HCT116 (cell line): ENCODE measurements around the gene CSAD. TPM values are rescaled to one million over a fixed set of nuclear protein-coding genes. Genes with fewer than 3 reads are reported as not detected.

Experiments
- ATAC-seq: fragments of 200-7000 bp; cut with Tn5 transposase; 2 replicates; pipeline ENCODE4 v1.9.1; 2020; ENCODE audit warnings: mild to moderate bottlenecking, moderate library complexity
- BruUV-seq: library from RNA; stranded (reverse); fragments of 400-500 nt; replicated peaks from 2 replicates; lab custom pipeline; 2021; lab: Mats Ljungman, UMichigan
- CTCF ChIA-PET: fragments of 300-600 bp; sonication (Branson Sonifier 250); formaldehyde crosslinking; loops from one replicate; lab custom pipeline; 2021; ENCODE audit warnings: antibody characterized with exemption; lab: Charles Lee
- POLR2A ChIA-PET: fragments of 300-600, 350-600 bp; sonication (Branson Sonifier 250); formaldehyde crosslinking; loops from one replicate; lab custom pipeline; 2021; ENCODE audit warnings: antibody characterized with exemption; lab: Charles Lee
- RAD21 ChIA-PET, 2 experiments: fragments of 300-600 bp; sonication (Branson Sonifier 250); formaldehyde crosslinking; loops; one replicate each; lab custom pipeline; 2023; ENCODE audit warnings: low total read pairs in 2 of 2; ENCODE audit not compliant: uncharacterized antibody in 2 of 2, unreplicated experiment in 2 of 2, low non-redundant PET in 1 of 2; lab: Charles Lee
- DNase-seq: peaks from one replicate; pipeline ENCODE4 v3.0.0-alpha.2; 2010; ENCODE audit warnings: low read depth, low spot score
- H2AFZ ChIP-seq: fragments of 200-600 bp; shearing (Covaris generic), sonication (generic); 2 replicates; pipeline ENCODE4 v1.6.1; 2017; ENCODE audit warnings: low read depth, mixed run types, mixed read lengths, antibody characterized with exemption, low read length; ENCODE audit not compliant: poor library complexity, severe bottlenecking
- H3K27ac ChIP-seq: 2 replicates; pipeline ENCODE4 v1.5.1; 2012; ENCODE audit warnings: low read depth, low read length
- H3K27me3 ChIP-seq: fragments of 200-600 bp; sonication (generic); 2 replicates; pipeline ENCODE4 v1.6.1; 2016; ENCODE audit warnings: mixed run types, low read length, mixed read lengths; ENCODE audit not compliant: insufficient read depth
- H3K36me3 ChIP-seq, 2 experiments: fragments of 200-500 bp in 1 of 2; fragments of 200-600 bp in 1 of 2; sonication (Bioruptor generic) in 1 of 2; sonication (generic) in 1 of 2; 2 replicates each; pipeline versions ENCODE4 v1.5.1 to v1.6.1; 2014 to 2016; ENCODE audit warnings: low read length in 2 of 2, inconsistent platforms in 1 of 2, mixed read lengths in 1 of 2, mixed run types in 1 of 2; ENCODE audit not compliant: insufficient read depth in 2 of 2, control insufficient read depth in 1 of 2
- H3K4me1 ChIP-seq, 2 experiments: fragments of 200-600 bp in 1 of 2; sonication (generic) in 1 of 2; 2 replicates each; pipeline versions ENCODE4 v1.5.1 to v1.6.1; 2012 to 2017; ENCODE audit warnings: low read length in 2 of 2, inconsistent platforms in 1 of 2, mild to moderate bottlenecking in 1 of 2, mixed read lengths in 1 of 2, mixed run types in 1 of 2, moderate library complexity in 1 of 2; ENCODE audit not compliant: insufficient read depth in 2 of 2, control insufficient read depth in 1 of 2
- H3K4me2 ChIP-seq: fragments of 200-600 bp; sonication (generic); 2 replicates; pipeline ENCODE4 v1.6.1; 2017; ENCODE audit warnings: mixed run types, low read length, mixed read lengths
- H3K4me3 ChIP-seq, 2 experiments: fragments of 200-600 bp in 1 of 2; sonication (generic) in 1 of 2; replicated peaks in 1 of 2; 2 replicates each; pipeline ENCODE4 v1.5.1; 2011 to 2016; ENCODE audit warnings: low read length in 2 of 2, control low read depth in 1 of 2, low read depth in 1 of 2, mild to moderate bottlenecking in 1 of 2, mixed read lengths in 1 of 2, mixed run types in 1 of 2
- H3K79me2 ChIP-seq: fragments of 200-600 bp; sonication (generic); 2 replicates; pipeline ENCODE4 v1.6.1; 2017; ENCODE audit warnings: mild to moderate bottlenecking, mixed run types, low read length, moderate library complexity, mixed read lengths; ENCODE audit not compliant: insufficient read depth
- H3K9ac ChIP-seq: fragments of 200-600 bp; sonication (generic); 2 replicates; pipeline ENCODE4 v1.6.1; 2016; ENCODE audit warnings: low read length, mixed read lengths
- H3K9me2 ChIP-seq: fragments of 200-600 bp; sonication (generic), shearing (Covaris generic); 2 replicates; pipeline ENCODE4 v1.6.1; 2017; ENCODE audit warnings: mixed run types, mild to moderate bottlenecking, moderate library complexity; ENCODE audit not compliant: insufficient read depth
- H3K9me3 ChIP-seq, 2 experiments: fragments of 200-500 bp in 1 of 2; fragments of 200-600 bp in 1 of 2; sonication (Bioruptor generic) in 1 of 2; sonication (generic) in 1 of 2; 2 replicates each; pipeline ENCODE4 v1.6.1; 2014 to 2017; ENCODE audit warnings: low read length in 2 of 2, mixed read lengths in 2 of 2, inconsistent platforms in 1 of 2, low read depth in 1 of 2, mild to moderate bottlenecking in 1 of 2, mixed run types in 1 of 2, moderate library complexity in 1 of 2; ENCODE audit not compliant: control insufficient read depth in 1 of 2, insufficient read depth in 1 of 2
- H4K20me1 ChIP-seq: fragments of 200-600 bp; sonication (generic), shearing (Covaris generic); 2 replicates; pipeline ENCODE4 v1.6.1; 2017; ENCODE audit warnings: mixed run types, mild to moderate bottlenecking, moderate library complexity; ENCODE audit not compliant: insufficient read depth
- EGR1 ChIP-seq: IDR thresholded peaks from 2 replicates; pipeline ENCODE4 v1.6.1; 2012; ENCODE audit warnings: low read depth
- REST ChIP-seq: IDR thresholded peaks from 2 replicates; pipeline ENCODE4 v1.6.1; 2012; ENCODE audit warnings: low read depth
- SRF ChIP-seq: IDR thresholded peaks from 2 replicates; pipeline ENCODE4 v1.6.1; 2012; ENCODE audit warnings: low read depth
- TCF7L2 ChIP-seq: IDR thresholded peaks from 2 replicates; pipeline ENCODE4 v1.7.0; 2011; ENCODE audit warnings: borderline replicate concordance, inconsistent platforms; ENCODE audit not compliant: insufficient read depth, insufficient read length; ENCODE audit errors: extremely low read depth
- YY1 ChIP-seq: IDR thresholded peaks from 2 replicates; pipeline ENCODE4 v1.6.1; 2011; ENCODE audit warnings: low read length, low read depth, moderate library complexity, mild to moderate bottlenecking; ENCODE audit not compliant: insufficient replicate concordance; ENCODE audit errors: extremely low read depth
- ZBTB33 ChIP-seq: IDR thresholded peaks from 2 replicates; pipeline ENCODE4 v1.6.1; 2011; ENCODE audit warnings: mild to moderate bottlenecking, low read length, moderate library complexity; ENCODE audit not compliant: insufficient replicate concordance; ENCODE audit errors: extremely low read depth
- ZFX ChIP-seq: fragments of 450-650 bp; IDR thresholded peaks from 2 replicates; pipeline ENCODE4 v1.6.1; 2017
- ZNF274 ChIP-seq: fragments of 200-500 bp; sonication (Bioruptor generic); IDR thresholded peaks from 2 replicates; pipeline ENCODE4 v1.6.1; 2014; ENCODE audit warnings: mild to moderate bottlenecking, low read depth, low read length, inconsistent platforms
- intact Hi-C: fragments of 100-400 bp; cut with micrococcal nuclease; formaldehyde crosslinking; loops from 2 replicates; pipeline ENCODE4 v1.10.0; 2022
- total RNA-seq: library from RNA; stranded (reverse); gene quantifications from one replicate; pipeline ENCODE4 v1.2.1, GENCODE V29; 2021; ENCODE audit not compliant: unreplicated experiment

Gene CSAD
- total RNA-seq, 1 experiment from 2014 or later = 20.3 TPM

DNA sequence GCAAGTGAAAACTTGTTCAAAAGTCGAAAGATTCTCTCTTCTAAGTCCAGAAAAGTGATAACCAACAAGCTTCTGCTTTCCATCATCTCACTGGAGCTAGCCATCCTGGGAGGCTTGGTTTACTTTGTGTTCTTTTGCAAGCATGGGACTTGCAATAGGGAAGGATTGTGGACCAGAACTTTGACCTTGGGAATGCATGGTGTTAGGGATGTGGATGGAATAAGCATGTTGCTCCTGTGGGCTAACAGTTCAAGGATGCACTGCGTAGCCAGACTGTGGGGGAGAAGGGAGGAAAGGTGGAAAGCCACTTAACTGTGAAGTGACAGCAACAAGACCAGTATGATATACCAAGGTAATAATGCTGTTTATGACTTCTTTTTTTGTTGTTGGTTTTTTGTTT is 48.9 kb downstream of the CSAD start:
- no peak for ATAC-seq
- Histone ChIP-seq H2AFZ (no peak overlapping the region), H3K36me3 (no peaks in the 10 kb centered on the region), H3K4me1 (no peaks in the 10 kb centered on the region), H3K9me2 (no peaks in the 10 kb centered on the region), H3K4me2 (no peak overlapping the region), H4K20me1 (no peaks in the 10 kb centered on the region), H3K27me3 (no peaks in the 10 kb centered on the region), H3K9me3 (0 out of 4 replicates have a peak, but pooled peaks cover 0 to 3% of the 10 kb centered on the region in 2 experiments), H3K9ac (no peak overlapping the region), H3K27ac (no peak overlapping the region), H3K79me2 (no peaks in the 10 kb centered on the region), H3K4me3 (no peak overlapping the region)
- DNase-seq = no peak
- POLR2A ChIA-PET = no interaction called here
- CTCF ChIA-PET = no interaction called here
- RAD21 ChIA-PET = no interaction called here
- BruUV-seq = no TSS peak
- TF ChIP-seq ZFX (no peak), YY1 (no peak), REST (no peak), SRF (no peak), EGR1 (no peak), ZNF274 (no peak), ZBTB33 (no peak), TCF7L2 (no peak)
- intact Hi-C loops = no loop called here
